GM12878 (cell line): Measurements from ENCODE around the gene HIF3A.

ENCODE experiments used
- POLR2A ChIP-seq: IDR thresholded peaks from 2 replicates; pipeline ENCODE4 v1.6.1; 2011; ENCODE audit warnings: low read depth, mild to moderate bottlenecking, low read length
- TF ChIP-seq, protein P1 (sequence below): IDR thresholded peaks from 2 replicates; pipeline ENCODE4 v1.6.1; 2012; ENCODE audit warnings: low read length, inconsistent platforms

DNA sequence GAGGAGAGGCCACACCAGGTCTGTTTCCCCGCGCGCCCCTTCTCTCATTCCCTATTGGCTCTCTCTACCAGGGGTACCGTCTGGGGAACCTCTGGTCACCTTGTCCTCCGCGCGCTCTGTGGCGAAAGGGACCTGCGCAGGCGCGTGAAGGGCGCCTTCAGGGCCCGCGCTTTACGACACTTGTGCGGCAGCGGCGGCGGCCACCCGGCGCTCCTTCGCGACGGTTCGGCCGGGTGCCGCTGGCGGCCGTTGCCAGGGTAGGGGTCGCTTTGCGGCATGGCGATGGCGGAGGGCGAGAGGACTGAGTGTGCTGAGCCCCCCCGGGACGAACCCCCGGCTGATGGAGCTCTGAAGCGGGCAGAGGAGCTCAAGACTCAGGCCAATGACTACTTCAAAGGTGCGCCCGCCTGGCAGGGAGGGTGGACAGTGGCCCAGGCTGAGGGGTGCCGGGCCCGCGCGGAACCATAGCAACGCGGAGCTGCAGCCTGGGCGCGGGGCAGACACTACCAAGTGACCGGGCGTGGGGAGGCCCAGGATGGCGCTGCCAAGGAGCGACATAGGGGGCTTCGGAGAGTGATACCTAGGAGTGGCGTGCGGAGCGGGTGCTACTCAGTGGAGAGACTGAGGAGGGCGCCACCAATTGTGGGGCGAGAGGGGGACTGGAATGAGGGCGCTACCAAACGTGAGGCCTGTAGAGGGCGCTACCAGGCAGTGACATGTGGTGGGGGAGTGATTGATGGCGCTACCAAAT is 50.2 kb downstream of the HIF3A start, which contains the start of gene PPP5C:
- TF ChIP-seq, protein P1, sequence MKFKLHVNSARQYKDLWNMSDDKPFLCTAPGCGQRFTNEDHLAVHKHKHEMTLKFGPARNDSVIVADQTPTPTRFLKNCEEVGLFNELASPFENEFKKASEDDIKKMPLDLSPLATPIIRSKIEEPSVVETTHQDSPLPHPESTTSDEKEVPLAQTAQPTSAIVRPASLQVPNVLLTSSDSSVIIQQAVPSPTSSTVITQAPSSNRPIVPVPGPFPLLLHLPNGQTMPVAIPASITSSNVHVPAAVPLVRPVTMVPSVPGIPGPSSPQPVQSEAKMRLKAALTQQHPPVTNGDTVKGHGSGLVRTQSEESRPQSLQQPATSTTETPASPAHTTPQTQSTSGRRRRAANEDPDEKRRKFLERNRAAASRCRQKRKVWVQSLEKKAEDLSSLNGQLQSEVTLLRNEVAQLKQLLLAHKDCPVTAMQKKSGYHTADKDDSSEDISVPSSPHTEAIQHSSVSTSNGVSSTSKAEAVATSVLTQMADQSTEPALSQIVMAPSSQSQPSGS, result no peak
- TF ChIP-seq POLR2A, result peak; percentile 84
